Skin epidermis (tissue), 12 donors: ENCODE results near the gene RNF128.
A peak's percentile ranks its signal among the peaks of the same experiment; 100 is the strongest.

ENCODE experiments used
- H3K27ac ChIP-seq, 21 experiments: fragments of 200-600 bp; sonication (generic) in 11 of 21; one replicate each; pipeline ENCODE4 v1.5.0; 2020; ENCODE audit warnings: mild to moderate bottlenecking in 3 of 21, inconsistent platforms in 2 of 21, moderate library complexity in 2 of 21
- H3K4me3 ChIP-seq, 7 experiments: fragments of 200-600 bp; sonication (generic) in 2 of 7; one replicate each; pipeline ENCODE4 v1.5.0; 2020; ENCODE audit warnings: inconsistent platforms in 2 of 7, mild to moderate bottlenecking in 2 of 7, moderate library complexity in 1 of 7

RNF128 gene, protein sequence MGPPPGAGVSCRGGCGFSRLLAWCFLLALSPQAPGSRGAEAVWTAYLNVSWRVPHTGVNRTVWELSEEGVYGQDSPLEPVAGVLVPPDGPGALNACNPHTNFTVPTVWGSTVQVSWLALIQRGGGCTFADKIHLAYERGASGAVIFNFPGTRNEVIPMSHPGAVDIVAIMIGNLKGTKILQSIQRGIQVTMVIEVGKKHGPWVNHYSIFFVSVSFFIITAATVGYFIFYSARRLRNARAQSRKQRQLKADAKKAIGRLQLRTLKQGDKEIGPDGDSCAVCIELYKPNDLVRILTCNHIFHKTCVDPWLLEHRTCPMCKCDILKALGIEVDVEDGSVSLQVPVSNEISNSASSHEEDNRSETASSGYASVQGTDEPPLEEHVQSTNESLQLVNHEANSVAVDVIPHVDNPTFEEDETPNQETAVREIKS

DNA sequence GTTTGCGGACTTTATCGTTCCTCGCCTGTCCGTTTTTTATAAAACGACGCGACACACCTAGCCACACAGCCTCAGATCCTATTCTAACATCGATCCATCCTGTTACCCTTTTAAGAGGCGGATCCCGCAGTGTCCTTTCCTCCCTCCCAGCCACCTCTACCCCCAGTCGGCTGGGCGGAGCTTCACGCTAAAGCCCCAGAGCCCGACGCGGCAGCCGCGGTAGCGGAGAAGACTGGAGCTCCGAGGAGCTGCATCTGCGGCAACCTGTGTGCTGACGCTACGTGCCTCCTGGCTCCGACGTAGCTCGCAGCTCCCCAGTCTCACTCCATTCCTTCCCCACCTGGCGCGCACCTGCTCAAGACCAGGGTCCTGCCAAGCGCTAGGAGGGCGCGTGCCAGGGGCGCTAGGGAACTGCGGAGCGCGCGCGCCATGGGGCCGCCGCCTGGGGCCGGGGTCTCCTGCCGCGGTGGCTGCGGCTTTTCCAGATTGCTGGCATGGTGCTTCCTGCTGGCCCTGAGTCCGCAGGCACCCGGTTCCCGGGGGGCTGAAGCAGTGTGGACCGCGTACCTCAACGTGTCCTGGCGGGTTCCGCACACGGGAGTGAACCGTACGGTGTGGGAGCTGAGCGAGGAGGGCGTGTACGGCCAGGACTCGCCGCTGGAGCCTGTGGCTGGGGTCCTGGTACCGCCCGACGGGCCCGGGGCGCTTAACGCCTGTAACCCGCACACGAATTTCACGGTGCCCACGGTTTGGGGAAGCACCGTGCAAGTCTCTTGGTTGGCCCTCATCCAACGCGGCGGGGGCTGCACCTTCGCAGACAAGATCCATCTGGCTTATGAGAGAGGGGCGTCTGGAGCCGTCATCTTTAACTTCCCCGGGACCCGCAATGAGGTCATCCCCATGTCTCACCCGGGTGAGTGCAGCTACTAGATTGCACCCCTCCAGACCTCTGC lies at the start of gene RNF128:
Gene RNF128, plus strand, starts transcription at position 217 of the 953 bp plus-strand sequence. Its CDS starts 213 bp downstream, at position 430.
- H3K27ac ChIP-seq = peak within 1 kb of the TSS in 5 of 21 experiments; percentile 18 to 75 (median 59)
- peak within 1 kb of the TSS; percentile 31 to 58 (median 44) for H3K4me3 ChIP-seq

DNA sequence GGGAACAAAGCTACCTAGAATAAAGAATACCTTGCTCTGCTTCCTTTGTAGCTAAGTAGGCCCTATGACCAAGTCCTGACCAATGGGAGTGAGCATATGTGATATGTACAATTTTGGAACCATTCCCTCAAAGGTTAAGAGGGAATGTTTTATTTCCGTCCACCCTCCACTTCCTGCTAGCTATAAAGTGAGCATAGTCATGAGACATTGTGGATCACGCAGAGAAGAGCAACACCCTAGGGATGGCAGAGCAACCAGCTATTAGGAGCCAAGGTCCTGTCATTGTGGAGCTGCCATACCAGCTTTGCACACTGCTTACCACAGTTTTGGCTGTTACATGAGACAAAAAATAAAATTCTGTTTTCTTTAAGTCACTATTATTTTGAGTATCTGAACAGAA lies 45.8 kb upstream of the RNF128 start:
- H3K4me3 ChIP-seq = no peak overlapping the region
- no peak overlapping the region for H3K27ac ChIP-seq

DNA sequence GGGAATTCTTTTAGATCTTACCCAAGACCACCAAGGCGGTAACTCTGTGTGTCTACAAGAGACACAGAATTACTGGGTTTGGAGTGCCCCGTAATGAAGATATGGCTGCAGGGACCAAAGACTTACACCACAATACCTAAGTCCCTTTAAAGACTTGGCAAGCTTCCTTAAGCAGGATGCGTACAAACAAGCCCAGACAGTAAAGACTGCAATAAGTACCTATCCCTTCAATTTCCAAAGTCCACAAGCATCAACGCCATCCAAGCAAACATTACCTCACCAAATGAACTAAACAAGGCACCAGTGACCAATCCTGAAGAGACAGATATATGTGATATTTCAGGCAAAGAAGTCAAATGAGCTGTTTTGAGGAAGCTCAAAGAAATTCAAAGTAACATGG lies 42.3 kb upstream of the RNF128 start:
- no peak overlapping the region for H3K4me3 ChIP-seq
- no peak overlapping the region for H3K27ac ChIP-seq

DNA sequence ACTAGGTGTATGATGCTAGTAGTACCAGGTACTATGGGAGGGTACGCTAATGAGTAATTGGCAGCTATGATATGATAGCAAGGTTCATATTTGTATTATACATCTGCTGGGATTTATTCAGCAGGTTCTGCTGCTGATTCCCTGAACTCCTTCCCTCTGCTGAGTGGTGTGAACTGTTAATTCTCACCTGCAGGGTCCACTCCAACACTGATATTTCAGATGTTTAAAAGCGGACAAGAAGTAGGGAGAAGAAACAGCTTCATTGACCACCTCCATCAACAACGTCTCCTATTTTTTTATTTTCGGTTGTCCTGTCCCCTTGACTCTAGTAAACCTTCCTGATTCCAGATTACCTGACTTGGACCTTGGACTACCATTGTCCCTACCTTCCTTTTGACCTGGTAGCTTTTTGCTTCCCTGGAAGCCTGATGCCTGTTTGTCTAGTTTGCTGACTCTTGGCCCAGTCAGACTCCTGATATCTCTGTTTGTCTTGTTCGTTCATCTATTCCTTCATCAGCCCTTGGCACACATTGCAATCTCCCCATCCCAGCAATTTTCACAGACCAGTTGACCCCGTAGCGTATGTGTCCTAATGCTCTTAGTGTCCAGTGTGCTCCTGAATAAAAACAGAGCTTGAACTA lies 34.0 kb upstream of the RNF128 start:
- Histone ChIP-seq H3K4me3 (no peak overlapping the region), H3K27ac (no peak overlapping the region)

DNA sequence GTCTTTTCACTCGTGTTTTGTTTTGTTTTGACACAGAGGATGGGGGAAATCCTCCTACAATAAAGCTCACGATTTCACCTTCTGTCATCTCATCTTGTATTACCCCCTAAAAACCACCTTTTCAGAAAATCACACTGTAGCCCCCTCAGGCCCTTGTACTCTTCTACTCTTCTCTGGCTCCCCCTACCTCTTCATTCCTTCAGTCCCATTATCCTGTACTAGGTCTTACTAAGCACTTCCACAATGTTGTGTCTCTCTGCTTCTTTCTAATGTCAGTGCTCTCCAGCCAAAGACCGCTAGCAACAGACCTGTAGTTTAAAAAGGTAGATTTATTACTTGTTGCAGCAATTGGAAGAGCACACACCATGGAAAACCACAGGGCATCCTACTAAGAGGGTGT lies 30.0 kb upstream of the RNF128 start:
- Histone ChIP-seq H3K27ac (no peak overlapping the region), H3K4me3 (no peak overlapping the region)

DNA sequence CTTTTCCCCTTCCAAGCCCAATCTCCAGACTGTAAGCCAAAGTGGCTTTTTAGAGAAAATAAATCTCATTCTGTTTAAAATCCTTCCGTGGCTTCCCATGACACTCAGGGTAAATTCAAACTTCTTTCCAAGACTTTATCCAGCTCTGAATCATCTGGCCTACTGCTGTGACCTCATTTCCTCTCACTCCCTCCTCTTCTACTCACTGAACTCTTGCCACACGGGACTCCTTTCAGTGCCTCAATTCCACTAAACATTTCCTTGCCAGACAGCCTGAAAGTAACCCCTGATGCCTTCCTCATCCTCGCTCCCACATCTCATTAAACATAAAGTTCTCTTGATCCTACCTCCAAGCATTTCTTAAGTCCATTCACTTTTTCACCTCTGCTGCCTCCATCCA lies 27.8 kb upstream of the RNF128 start:
- Histone ChIP-seq H3K27ac (no peak overlapping the region), H3K4me3 (no peak overlapping the region)

DNA sequence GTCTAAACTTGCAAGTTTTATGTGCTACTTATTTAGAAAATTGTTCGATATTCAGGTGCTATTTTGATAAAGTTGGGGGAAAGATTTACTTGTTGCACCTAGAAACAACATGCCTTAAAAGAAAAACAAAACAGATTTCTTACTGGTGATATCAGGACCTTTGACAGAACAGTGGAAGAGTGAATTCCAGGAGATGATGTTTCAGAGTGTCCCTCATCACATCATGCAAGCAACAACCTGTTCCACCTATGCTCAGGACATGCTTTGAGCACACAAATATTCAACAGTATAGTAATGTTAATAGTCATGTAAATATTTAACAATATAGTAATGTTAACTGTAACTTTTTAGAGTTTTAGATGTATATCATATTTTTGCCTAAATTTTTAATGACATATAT lies 23.9 kb upstream of the RNF128 start:
- Histone ChIP-seq H3K27ac (no peak overlapping the region), H3K4me3 (no peak overlapping the region)

DNA sequence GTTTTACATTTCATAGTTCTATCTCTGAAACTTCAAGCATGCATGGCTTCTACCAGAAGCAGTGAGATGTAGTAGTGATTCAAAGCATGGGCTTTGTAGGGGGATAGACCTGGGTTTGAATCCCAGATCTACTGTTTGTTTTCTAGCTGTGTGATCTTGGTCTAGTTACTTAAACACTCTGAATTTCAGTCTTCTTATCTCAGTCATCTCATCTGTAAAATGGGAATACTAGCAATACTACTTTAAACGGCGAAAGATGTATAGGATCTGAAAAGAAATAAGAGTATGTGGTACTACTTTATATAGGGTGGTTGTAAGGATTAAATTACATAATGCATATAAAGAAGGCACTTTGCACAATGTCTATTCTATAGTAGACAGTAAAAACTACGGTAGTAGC lies 20.0 kb upstream of the RNF128 start:
- H3K4me3 ChIP-seq = no peak overlapping the region
- no peak overlapping the region for H3K27ac ChIP-seq

DNA sequence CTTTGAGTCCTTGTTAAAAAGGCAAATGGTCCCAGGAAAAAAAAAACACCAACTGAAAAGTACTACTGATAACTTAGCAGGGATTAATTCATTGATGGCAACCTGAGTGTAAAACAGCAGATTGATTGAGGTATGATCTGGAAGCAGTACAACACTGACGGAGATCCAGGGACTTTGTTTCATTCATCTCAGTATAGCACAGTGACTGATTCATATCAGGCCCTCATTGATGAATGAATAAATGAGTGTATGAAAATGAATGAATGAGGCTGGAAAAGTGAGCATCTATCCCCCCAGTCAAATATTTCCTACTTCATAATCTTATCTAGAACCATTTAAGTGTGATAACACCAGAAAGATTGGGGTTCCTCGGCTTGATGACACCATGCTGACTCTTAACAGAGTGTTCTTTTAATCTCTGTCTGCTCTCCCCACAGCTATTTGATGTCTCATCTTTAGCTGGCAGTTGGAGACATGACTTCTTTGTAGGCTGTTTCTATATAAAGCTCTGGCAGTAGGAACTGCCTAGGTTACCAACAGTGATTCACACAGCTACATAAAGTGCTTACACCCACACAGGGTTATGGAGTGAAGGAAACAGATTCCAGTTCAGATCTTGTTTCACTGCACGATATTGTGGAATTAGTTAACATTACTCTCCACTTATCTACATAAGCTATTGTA lies 18.6 kb upstream of the RNF128 start:
- Histone ChIP-seq H3K4me3 (no peak overlapping the region), H3K27ac (peak overlapping the region in 1 of 21 experiments; percentile 33)

DNA sequence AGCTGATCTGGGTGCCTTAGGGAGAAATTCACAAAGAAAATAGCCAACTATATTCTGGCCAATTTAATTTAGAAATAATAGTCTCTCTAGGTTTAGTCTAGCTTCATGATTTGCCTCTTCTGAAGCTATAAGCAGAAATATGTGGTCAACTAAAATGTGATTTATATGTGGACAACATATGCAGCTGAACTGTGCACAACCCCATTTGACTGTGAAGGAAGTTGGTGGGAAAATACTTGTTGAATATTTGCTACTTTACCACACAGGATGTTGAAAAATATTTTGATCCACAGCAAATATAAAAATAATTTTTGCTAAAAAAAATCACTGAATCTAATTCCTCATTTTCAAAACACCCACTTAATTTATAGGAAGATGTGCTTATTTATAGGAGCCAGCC lies 15.7 kb upstream of the RNF128 start:
- Histone ChIP-seq H3K4me3 (no peak overlapping the region), H3K27ac (no peak overlapping the region)

DNA sequence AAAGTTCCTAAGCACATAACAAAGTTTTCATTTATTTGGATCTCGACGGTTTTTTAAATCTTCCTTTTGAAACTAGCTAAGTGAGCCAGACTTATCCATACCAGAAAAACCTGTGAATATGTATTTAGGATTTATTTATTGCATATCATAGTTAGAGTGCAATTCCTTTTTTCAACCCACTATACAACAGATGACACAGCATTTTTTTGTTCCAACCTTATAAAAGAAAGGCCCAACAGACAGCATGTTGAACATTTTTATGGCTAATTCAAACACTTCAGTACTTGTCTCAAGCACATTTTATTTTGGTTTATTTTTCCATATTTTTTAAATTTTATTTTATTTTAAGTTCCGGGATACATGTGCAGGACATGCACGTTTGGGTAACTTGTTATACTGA lies 15.1 kb upstream of the RNF128 start:
- H3K27ac ChIP-seq = no peak overlapping the region
- no peak overlapping the region for H3K4me3 ChIP-seq

DNA sequence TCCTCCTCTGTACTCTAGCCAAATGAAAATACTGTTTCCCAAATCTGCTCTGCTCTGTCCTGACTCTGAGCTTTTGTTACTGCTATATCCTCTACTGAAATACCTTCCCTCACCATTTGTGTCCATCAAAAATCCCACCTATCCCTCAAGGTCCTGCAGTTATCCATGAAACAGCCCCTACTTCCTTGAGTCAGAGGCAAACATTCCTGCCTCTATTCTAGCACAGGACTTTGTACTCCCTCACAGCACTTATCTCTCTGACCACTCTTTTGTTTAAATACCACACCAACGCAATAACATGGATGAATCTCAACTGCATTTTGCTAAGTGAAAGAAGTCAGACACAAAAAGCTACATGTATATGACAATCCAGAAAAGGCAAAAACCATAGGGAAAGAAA lies 10.5 kb upstream of the RNF128 start:
- H3K4me3 ChIP-seq = no peak overlapping the region
- no peak overlapping the region for H3K27ac ChIP-seq

DNA sequence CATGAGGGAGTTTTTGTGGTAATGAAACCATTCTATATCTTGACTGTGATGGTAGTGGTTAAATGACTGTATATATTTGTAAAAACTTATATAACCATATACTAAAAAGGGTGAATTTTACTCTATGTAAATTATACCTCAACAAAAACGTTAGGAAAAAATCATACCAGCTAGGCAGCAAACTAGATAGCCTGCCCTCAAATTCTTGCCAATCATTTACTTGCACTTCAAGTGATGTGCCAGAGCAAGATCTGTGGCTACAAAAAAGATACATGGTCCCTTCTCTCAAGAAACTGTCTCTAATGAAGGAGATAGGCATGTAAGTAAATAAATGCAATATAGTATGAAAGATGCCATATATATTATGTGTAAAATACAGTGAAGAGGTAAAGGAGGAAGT lies 10.0 kb upstream of the RNF128 start:
- H3K27ac ChIP-seq = no peak overlapping the region
- H3K4me3 ChIP-seq = no peak overlapping the region

DNA sequence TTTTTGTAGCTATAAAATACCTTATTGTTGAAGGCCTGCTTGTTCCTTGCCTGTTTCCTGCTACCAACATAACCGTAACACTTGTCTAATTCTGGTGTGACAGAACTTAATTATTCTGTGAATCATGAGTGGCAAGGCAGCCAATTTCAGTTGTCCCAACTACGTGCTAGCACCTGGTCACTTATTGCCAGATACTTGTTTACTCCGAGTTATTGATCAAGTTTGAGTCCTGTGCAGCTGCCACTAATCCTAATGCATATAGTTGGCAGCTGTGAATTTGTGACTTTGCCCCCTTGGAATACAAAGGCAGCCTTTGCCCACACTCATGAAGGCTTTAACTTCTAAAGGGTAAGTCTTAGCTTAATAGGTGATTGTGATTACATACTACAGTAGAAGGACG lies 7.8 kb upstream of the RNF128 start:
- Histone ChIP-seq H3K4me3 (no peak overlapping the region), H3K27ac (no peak overlapping the region)

DNA sequence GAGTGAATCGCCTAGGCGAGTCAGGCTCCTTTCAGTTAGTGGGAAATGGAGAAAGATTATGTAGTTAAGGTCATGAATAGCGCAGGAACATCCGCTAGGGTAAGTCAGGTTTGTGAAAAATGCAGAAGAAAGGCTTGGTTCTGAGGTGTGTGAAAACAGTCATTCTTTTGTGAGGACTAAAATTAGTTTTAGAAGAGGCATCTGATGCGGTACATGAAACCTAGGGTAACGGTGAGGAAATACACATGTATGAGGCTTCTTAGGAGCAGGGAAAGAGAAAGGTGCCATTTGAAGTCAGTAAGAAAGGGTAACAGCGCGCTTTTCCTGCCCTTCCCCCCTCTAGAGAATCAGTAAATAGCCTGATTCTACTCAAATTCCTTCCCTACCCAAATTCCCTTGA lies 570 bp upstream of the RNF128 start:
- Histone ChIP-seq H3K27ac (no peak overlapping the region), H3K4me3 (peak overlapping the region; percentile 31 to 58 (median 44))

DNA sequence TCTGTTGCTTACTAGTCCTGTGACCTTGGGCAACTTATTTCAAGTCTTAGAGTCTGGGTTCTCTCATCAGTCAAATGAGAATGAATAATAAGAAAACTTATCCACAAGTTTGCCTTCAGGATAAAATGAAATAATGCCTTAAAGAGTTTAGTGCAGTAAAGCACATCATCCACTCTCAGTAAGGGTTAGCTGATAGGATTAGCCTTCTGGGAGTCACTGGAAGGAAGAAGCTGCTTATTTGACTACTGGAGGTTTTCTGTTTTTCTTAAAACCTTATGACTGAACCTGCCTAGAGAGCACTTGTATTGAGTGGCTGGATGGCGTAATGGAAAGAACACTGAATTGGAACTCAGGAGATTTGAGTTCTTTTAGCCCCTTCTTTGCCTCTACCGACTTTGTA lies 1.8 kb downstream of the RNF128 start:
- Histone ChIP-seq H3K27ac (no peak overlapping the region), H3K4me3 (no peak overlapping the region)

DNA sequence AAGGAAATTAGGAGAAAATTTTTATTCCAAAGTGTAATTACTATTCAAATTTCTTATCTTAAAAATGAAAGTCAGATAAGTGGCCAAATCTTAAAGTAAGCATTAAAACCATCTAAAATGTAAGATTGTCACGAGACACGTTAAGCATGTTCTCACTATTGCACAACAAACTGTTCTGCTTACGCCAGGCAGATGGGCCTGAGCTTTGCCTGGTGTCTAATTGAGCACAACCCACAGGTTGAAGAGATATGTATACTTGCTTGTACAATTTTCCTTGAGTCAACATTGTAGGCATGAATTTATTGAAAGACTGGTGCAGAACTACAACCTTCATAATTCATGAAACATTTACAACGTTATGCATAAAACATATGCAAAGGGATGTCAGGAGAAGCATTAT lies 3.9 kb downstream of the RNF128 start:
- no peak overlapping the region for H3K4me3 ChIP-seq
- H3K27ac ChIP-seq = no peak overlapping the region

DNA sequence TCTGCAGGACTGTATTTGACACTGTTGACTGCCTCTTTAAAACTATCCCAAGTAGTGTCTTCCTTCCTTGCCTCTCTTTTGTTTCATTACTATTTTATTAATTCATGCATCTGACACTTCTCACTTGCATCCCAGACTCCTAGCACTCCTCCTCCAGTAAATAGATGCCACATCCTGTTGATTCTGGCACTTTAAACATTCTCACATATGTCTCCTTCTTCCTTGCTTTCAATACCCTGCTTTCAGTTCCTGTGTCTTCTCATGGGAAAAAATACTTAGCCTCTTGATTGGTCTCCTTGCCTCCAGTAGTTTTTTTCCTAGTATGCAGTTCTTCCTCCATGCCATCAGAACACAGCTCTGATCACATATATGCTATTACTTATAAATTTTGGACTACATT lies 5.1 kb downstream of the RNF128 start:
- no peak overlapping the region for H3K27ac ChIP-seq

DNA sequence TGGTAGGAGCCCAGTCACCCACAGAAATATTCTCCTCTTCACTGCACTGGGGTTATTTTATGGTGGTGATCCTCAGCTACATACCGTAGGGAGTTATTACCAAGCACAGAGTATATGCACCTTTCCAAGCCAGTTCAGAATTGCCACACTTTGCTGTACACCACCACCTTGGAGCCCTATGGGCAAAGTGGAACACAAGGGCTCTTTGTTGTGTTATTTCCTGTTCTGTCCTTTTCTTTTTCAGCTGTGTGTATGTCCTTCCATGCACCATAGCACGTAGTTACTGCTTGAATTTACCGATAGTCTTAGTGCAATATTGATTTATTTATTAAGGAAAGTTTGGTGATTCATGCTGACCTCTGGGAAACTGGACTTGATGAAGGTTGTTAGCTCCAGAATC lies 8.3 kb downstream of the RNF128 start:
- no peak overlapping the region for H3K27ac ChIP-seq
- H3K4me3 ChIP-seq = no peak overlapping the region

More for the DNA sequence above, 5.1 kb downstream of the RNF128 start:
- H3K4me3 ChIP-seq = no peak overlapping the region
